Activated CD8-positive, alpha-beta memory T cell treated with anti-CD3 and anti-CD28 coated beads, Interleukin-2, amount 50 U/mL, for 4 hours (primary cell): ENCODE data around the gene GDPD3.

ENCODE experiments used
- DNase-seq: peaks from one replicate; pipeline ENCODE4 v3.0.0-alpha.2; 2020

GDPD3 gene

GRCh38 chr16:30075503-30076275, 37.6 kb downstream of the GDPD3 start, which contains the start of gene PPP4C:
PPP4C (plus strand) TSS chr16:30075994; CDS start chr16:30076378, 384 bp downstream.
- peak; percentile 89 for DNase-seq

GRCh38 chr16:30070490-30070889, 42.8 kb downstream of the GDPD3 start:
- DNase-seq = no peak

- DNase-seq = no peak
Observed at GRCh38 chr16:30069611-30070462, 43.5 kb downstream of the GDPD3 start.

- peak; percentile 61 for DNase-seq
Observed at GRCh38 chr16:30068750-30069610, 44.4 kb downstream of the GDPD3 start.

GRCh38 chr16:30068333-30068732, 45.0 kb downstream of the GDPD3 start:
- DNase-seq = no peak

- no peak for DNase-seq
Observed at GRCh38 chr16:30067584-30067916, 45.8 kb downstream of the GDPD3 start.

- DNase-seq = no peak
Observed at GRCh38 chr16:30066761-30067583, 46.4 kb downstream of the GDPD3 start.

GRCh38 chr16:30065943-30066760, 47.2 kb downstream of the GDPD3 start:
- DNase-seq = peak; percentile 53

- peak; percentile 95 for DNase-seq
Observed at GRCh38 chr16:30065102-30065942, 48.0 kb downstream of the GDPD3 start, which contains the start of gene ALDOA. ALDOA (plus strand) TSS chr16:30065760; CDS start chr16:30066898, 1,138 bp downstream.

- DNase-seq = no peak
Observed at GRCh38 chr16:30064729-30065101, 48.6 kb downstream of the GDPD3 start.

GRCh38 chr16:30063893-30064728, 49.2 kb downstream of the GDPD3 start:
- DNase-seq = peak; percentile 70

- no peak for DNase-seq
Observed at GRCh38 chr16:30063278-30063892, 50.0 kb downstream of the GDPD3 start.

GRCh38 chr16:30060836-30061554, 52.3 kb downstream of the GDPD3 start:
- DNase-seq = no peak

GRCh38 chr16:30060346-30060745, 53.0 kb downstream of the GDPD3 start:
- DNase-seq = no peak

GRCh38 chr16:30054959-30055553, 58.3 kb downstream of the GDPD3 start:
- DNase-seq = peak; percentile 41
